HG03108 (cell line): Measurements from ENCODE around the gene SLFN12.
"Not testable (repeated sequence)": the region's sequence is repeated elsewhere in the genome, so short reads cannot be mapped to it uniquely, and the experiment has no call there.

Source experiments
- ATAC-seq: cut with Tn5 transposase; IDR thresholded peaks from one replicate; pipeline ENCODE4 v1.9.1; 2021; ENCODE audit warnings: moderate library complexity; ENCODE audit not compliant: unreplicated experiment

Gene SLFN12

GRCh38 chr17:35432176-35433074 lies at the start of gene SLFN12:
Gene SLFN12, minus strand, starts transcription at chr17:35432500. Its CDS starts 9,472 bp downstream, at chr17:35423028.
- peak; percentile 85 for ATAC-seq

- no peak for ATAC-seq
Observed at GRCh38 chr17:35479271-35479670, 47.0 kb upstream of the SLFN12 start.

- no peak for ATAC-seq
Observed at GRCh38 chr17:35477248-35477647, 44.9 kb upstream of the SLFN12 start.

- no peak for ATAC-seq
Observed at GRCh38 chr17:35476283-35476820, 44.1 kb upstream of the SLFN12 start.

GRCh38 chr17:35468475-35468874 lies 36.2 kb upstream of the SLFN12 start:
- no peak for ATAC-seq

- no peak for ATAC-seq
Observed at GRCh38 chr17:35467824-35468223, 35.5 kb upstream of the SLFN12 start.

GRCh38 chr17:35460354-35460851 lies 28.1 kb upstream of the SLFN12 start:
- peak; percentile 92 for ATAC-seq

- not testable (repeated sequence) for ATAC-seq
Observed at GRCh38 chr17:35454035-35454434, 21.7 kb upstream of the SLFN12 start.

- ATAC-seq, result no peak
Observed at GRCh38 chr17:35453171-35453570, 20.9 kb upstream of the SLFN12 start.

GRCh38 chr17:35449371-35449931 lies 17.2 kb upstream of the SLFN12 start:
- ATAC-seq, result peak; percentile 25

GRCh38 chr17:35448899-35449227 lies 16.6 kb upstream of the SLFN12 start:
- ATAC-seq, result no peak

GRCh38 chr17:35448214-35448898 lies 16.1 kb upstream of the SLFN12 start, which contains the start of gene SLFN13:
Gene SLFN13, minus strand, starts transcription at chr17:35448766. Its CDS starts 3,086 bp downstream, at chr17:35445680.
- peak; percentile 78 for ATAC-seq

GRCh38 chr17:35447499-35447898 lies 15.2 kb upstream of the SLFN12 start:
- ATAC-seq, result no peak

- ATAC-seq, result no peak
Observed at GRCh38 chr17:35438433-35438832, 6.1 kb upstream of the SLFN12 start.

GRCh38 chr17:35433075-35433894 lies 985 bp upstream of the SLFN12 start:
- peak; percentile 21 for ATAC-seq

GRCh38 chr17:35429702-35430101 lies 2.6 kb downstream of the SLFN12 start:
- ATAC-seq, result no peak

GRCh38 chr17:35428229-35428628 lies 4.1 kb downstream of the SLFN12 start:
- ATAC-seq, result no peak

GRCh38 chr17:35423761-35424160 lies 8.5 kb downstream of the SLFN12 start:
- no peak for ATAC-seq

GRCh38 chr17:35421069-35421468 lies 11.2 kb downstream of the SLFN12 start:
- not testable (repeated sequence) for ATAC-seq

GRCh38 chr17:35416659-35417058 lies 15.6 kb downstream of the SLFN12 start:
- ATAC-seq, result no peak
